GM19463 (cell line): ENCODE measurements around the gene CEP290.

Source experiments
- ATAC-seq: cut with Tn5 transposase; IDR thresholded peaks from one replicate; pipeline ENCODE4 v1.9.1; 2021; ENCODE audit warnings: mild to moderate bottlenecking, moderate library complexity; ENCODE audit not compliant: unreplicated experiment

The CEP290 gene

GRCh38 chr12:88141774-88142609, at the start of gene CEP290, which contains the start of gene TMTC3:
TSS of gene CEP290 (minus strand) at chr12:88142088. CDS start at chr12:88141307, 781 bp downstream.
TSS of gene TMTC3 (plus strand) at chr12:88142307. CDS start at chr12:88148316, 6,009 bp downstream.
- ATAC-seq = peak; percentile 89

DNA sequence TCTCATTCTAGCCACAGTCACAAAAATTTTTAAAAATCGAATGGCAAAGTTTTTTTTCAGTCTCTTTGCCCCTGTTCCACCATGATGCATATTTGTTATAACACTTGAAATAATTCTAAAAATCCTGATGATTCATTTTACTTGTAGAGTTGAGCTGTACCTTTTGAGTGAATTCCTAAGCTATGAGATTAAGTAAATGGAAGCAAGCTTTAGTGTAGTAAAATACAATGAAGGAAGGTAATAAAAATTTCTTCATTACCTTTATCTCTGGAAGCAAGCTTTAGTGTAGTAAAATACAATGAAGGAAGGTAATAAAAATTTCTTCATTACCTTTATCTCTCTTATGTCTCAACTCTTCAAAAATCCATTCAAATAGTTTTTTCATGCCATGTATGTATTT, 46.3 kb upstream of the CEP290 start:
- ATAC-seq = no peak

GRCh38 chr12:88187571-88187970, 45.7 kb upstream of the CEP290 start:
- no peak for ATAC-seq

GRCh38 chr12:88185988-88186387, 44.1 kb upstream of the CEP290 start:
- ATAC-seq = peak; percentile 98

GRCh38 chr12:88185279-88185678, 43.4 kb upstream of the CEP290 start:
- ATAC-seq = no peak

DNA sequence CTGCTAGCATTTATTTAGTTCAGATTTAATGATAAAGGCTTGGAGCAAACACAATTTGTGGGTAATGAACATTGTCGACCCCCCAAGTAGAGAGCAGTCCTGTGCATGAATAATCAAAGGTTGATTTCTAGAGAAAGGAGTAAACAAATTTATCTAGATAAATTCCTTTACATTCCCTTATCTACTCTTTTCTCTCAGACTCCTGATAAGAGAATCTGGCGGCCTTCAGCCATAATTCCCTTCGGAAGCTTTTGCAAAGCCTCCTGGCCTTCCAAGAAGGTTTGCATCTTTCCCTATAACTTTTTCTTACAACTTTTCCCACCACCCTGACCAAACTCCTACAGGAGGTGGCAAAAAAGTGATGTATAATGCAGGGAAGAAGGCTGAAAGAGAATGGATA, 42.3 kb upstream of the CEP290 start:
- ATAC-seq = no peak

DNA sequence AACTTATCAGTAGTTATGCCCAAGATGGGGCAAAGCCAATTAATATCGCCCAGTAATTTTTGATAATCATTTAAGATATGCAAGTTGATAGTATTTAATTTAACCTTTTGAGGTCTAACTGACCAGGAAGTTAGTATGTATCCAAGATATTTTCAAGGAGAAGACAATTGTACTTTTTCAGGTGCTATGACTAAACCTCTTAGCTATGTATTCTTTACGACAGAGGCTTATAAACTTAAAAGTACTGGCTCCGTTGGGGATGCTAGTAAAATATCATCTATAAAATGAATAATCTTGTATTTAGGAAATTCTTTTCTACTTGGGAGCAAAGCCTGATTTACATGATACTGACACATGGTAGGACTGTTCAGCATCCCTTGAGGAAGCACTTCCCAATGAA, 40.5 kb upstream of the CEP290 start:
- no peak for ATAC-seq

DNA sequence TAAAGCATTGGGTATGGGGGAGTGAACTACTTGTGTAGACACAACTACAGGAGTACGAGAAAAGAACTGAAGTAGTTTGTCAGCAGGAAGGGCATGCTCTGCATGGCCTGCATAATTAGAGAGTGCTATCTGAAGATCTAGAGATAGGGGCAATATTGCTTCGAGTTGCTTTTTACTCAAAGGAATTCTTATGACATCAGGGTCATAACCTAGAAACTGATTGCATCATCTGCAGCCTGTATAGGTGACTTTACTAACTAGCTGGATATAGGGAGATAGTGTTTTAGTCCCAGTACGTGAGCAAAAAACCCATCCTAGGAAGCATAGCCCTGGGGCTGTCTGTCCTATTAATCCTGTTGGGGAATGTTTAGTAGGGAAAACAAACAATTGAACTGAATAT, 40.0 kb upstream of the CEP290 start:
- ATAC-seq = no peak

GRCh38 chr12:88179436-88180014, 37.6 kb upstream of the CEP290 start:
- ATAC-seq = no peak

GRCh38 chr12:88175544-88175943, 33.7 kb upstream of the CEP290 start:
- ATAC-seq = no peak

- ATAC-seq = no peak
Observed at GRCh38 chr12:88172844-88173407, 31.0 kb upstream of the CEP290 start.

GRCh38 chr12:88167384-88167783, 25.5 kb upstream of the CEP290 start:
- ATAC-seq = no peak

- ATAC-seq = no peak
Observed at GRCh38 chr12:88166179-88166578, 24.3 kb upstream of the CEP290 start.

DNA sequence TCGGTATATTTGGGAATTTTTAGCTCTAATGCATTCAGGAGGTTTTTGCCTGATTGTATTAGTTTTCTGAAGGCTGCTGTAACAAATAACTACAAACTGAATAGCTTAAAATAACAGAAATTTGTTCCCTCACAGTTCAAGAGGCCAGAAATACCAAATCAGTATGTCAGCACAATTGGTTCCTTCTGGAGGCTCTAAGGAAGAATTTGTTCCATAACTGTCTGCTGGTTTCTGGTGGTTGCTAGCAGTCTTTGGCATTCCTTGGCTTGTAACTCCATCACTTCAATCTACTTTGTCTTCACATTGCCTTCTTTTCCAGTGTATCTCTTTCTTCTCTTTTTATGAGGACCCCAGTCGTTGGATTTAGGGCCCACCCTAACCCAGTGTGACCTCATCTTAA, 21.5 kb upstream of the CEP290 start:
- ATAC-seq = no peak

DNA sequence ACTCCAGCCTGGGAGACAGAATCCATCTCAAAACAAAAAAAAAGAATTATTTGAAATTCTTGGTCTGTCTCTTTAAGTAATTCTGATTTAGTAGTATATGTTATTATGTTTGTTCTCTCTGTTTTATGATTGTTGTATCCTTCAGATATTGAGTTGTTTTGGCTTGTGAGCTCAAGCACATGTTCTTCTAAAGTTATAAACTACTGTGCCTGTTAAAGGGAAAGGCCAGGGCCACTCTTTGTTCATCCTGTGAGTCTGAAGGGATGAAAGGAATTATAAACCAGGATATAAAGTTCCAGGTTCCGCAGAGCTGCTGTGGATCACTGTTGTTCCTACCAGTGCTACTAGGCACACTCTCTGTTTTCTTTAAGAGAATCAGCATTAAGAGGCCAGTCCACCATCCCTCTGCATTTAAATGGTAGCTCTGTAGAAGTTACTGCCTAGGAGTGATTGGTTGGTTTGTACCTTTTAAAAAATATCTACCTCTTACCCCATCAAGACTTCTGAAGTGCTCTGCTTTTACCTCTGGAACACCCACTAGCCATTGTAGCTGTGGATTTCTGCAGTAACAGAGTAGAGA, 14.3 kb upstream of the CEP290 start:
- ATAC-seq = no peak

- ATAC-seq = no peak
Observed at GRCh38 chr12:88153959-88154358, 12.1 kb upstream of the CEP290 start.

GRCh38 chr12:88150063-88150462, 8.2 kb upstream of the CEP290 start:
- no peak for ATAC-seq

GRCh38 chr12:88145567-88146505, 3.9 kb upstream of the CEP290 start:
- no peak for ATAC-seq

GRCh38 chr12:88144546-88145468, 2.9 kb upstream of the CEP290 start:
- no peak for ATAC-seq

GRCh38 chr12:88144037-88144436, 2.1 kb upstream of the CEP290 start:
- no peak for ATAC-seq
